ENCODE data around the gene MACROD1. TPM values are rescaled to one million over a fixed set of nuclear protein-coding genes. Genes with fewer than 3 reads are reported as not detected.
A peak's percentile ranks its signal among the peaks of the same experiment; 100 is the strongest.

MACROD1 gene
- total and polyA plus RNA-seq, 2 of the 13 experiments (the other 11 are each of a cell fraction or from before 2014, with no cell fraction given) = 23.1 to 34.5 TPM

GRCh38 chr11:63986156-63986931 is 179.6 kb downstream of the MACROD1 start, which contains the start of gene OTUB1 (continued):
- peak; percentile 82; the same call in 1 of the 2 replicates for TF ChIP-seq NKX3-1 (CRISPR knock-in tag; IDR thresholded peaks at IDR 0.05)
- TF ChIP-seq DNMT1 (CRISPR knock-in tag; IDR thresholded peaks at IDR 0.05) = peak; percentile 91
- TF ChIP-seq ZNF775 (CRISPR knock-in tag; IDR thresholded peaks at IDR 0.05; ENCODE audit: borderline replicate concordance) = peak; percentile 32; the same call in 1 of the 2 replicates
- peak; percentile 82 for TF ChIP-seq DRAP1 (CRISPR knock-in tag; IDR thresholded peaks at IDR 0.05)
- TF ChIP-seq ATF4 (CRISPR knock-in tag; IDR thresholded peaks at IDR 0.05) = no peak
- TF ChIP-seq ZNF354B (CRISPR knock-in tag; IDR thresholded peaks at IDR 0.05) = no peak
- TF ChIP-seq DPF2 (CRISPR knock-in tag; IDR thresholded peaks at IDR 0.05; ENCODE audit: borderline replicate concordance, low read depth) = no peak
- 0 out of 2 replicates have a peak, but pooled peaks have one; percentile 7 for TF ChIP-seq PHF21A (CRISPR knock-in tag; IDR thresholded peaks at IDR 0.05)
- peak; percentile 85; the same call in 1 of the 2 replicates for TF ChIP-seq TGIF2 (CRISPR knock-in tag; IDR thresholded peaks at IDR 0.05)
- peak; percentile 84 for TF ChIP-seq ATF7-NPFF (CRISPR knock-in tag; IDR thresholded peaks at IDR 0.05; ENCODE audit: low read depth)
- 0 out of 2 replicates have a peak, but pooled peaks have one; percentile 27 for TF ChIP-seq ZNF101 (CRISPR knock-in tag; IDR thresholded peaks at IDR 0.05; ENCODE audit: borderline replicate concordance, low read depth)
- no peak for TF ChIP-seq ATF5 (CRISPR knock-in tag; IDR thresholded peaks at IDR 0.05; ENCODE audit: low read depth)
- no peak for TF ChIP-seq TIGD3 (CRISPR knock-in tag; IDR thresholded peaks at IDR 0.05; ENCODE audit: borderline replicate concordance)
- TF ChIP-seq KDM5B (CRISPR knock-in tag; IDR thresholded peaks at IDR 0.05; ENCODE audit: borderline replicate concordance) = peak; percentile 77; the same call in 1 of the 2 replicates
- peak; percentile 35; the same call in 1 of the 2 replicates for TF ChIP-seq ZBTB42 (CRISPR knock-in tag; IDR thresholded peaks at IDR 0.05)
- TF ChIP-seq MXD3 (CRISPR knock-in tag; IDR thresholded peaks at IDR 0.05) = peak; percentile 89; the same call in 1 of the 2 replicates
- TF ChIP-seq ZNF615 (CRISPR knock-in tag; IDR thresholded peaks at IDR 0.05; ENCODE audit: borderline replicate concordance) = no peak
- TF ChIP-seq KLF13 (CRISPR knock-in tag; IDR thresholded peaks at IDR 0.05) = no peak
- TF ChIP-seq PRDM10 (CRISPR knock-in tag; IDR thresholded peaks at IDR 0.05; ENCODE audit: low read depth) = peak; percentile 95

Measured in HepG2 (cell line).